ENCODE data around the gene TBC1D2. TPM values are rescaled to one million over a fixed set of nuclear protein-coding genes. Genes with fewer than 3 reads are reported as not detected.

Gene TBC1D2
- total and polyA plus RNA-seq, 2 of the 13 experiments (the other 11 are each of a cell fraction or from before 2014, with no cell fraction given), result 2.0 to 2.8 TPM

DNA sequence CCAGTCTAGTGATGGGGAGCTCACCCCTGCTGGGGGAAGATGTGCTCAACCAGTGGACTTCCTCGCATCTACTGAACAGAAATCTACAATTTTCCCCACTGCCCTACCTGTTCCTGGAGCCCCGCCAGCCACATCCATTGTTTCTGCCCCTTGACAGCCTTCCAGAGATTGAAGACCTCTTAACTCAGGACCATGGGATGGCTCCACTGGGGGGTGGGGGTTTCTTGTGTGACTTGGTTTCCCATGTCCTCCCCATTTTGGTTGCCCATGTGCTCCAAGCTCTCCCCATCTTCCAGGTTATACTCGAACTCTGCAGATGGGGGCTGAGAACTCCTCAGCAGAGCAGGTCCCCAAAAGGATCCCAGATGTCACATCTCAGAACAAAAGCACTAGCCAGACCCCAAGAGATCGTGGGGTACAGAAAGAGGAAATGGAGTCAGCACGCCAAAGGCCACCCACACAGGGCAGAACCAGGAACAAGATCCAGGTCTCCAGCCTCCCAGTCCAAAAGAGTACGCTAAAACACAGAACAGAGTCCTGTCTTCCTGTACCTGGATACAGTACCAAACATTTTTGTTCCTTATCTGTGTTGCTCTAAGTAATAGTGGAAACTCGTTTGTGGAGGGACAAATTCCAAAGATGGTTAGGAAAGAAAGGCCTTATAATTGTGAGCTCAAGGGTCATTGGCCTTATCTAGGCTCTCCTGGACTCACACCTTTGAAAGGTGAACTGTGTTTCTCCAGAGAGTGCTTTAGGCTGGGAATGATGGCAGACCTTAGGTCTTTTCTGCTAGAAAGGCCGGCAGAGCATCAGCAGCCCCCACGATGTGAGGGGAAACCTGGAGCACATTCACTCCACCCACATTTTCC is 78.8 kb downstream of the TBC1D2 start (continued):
- TF ChIP-seq, protein P1, sequence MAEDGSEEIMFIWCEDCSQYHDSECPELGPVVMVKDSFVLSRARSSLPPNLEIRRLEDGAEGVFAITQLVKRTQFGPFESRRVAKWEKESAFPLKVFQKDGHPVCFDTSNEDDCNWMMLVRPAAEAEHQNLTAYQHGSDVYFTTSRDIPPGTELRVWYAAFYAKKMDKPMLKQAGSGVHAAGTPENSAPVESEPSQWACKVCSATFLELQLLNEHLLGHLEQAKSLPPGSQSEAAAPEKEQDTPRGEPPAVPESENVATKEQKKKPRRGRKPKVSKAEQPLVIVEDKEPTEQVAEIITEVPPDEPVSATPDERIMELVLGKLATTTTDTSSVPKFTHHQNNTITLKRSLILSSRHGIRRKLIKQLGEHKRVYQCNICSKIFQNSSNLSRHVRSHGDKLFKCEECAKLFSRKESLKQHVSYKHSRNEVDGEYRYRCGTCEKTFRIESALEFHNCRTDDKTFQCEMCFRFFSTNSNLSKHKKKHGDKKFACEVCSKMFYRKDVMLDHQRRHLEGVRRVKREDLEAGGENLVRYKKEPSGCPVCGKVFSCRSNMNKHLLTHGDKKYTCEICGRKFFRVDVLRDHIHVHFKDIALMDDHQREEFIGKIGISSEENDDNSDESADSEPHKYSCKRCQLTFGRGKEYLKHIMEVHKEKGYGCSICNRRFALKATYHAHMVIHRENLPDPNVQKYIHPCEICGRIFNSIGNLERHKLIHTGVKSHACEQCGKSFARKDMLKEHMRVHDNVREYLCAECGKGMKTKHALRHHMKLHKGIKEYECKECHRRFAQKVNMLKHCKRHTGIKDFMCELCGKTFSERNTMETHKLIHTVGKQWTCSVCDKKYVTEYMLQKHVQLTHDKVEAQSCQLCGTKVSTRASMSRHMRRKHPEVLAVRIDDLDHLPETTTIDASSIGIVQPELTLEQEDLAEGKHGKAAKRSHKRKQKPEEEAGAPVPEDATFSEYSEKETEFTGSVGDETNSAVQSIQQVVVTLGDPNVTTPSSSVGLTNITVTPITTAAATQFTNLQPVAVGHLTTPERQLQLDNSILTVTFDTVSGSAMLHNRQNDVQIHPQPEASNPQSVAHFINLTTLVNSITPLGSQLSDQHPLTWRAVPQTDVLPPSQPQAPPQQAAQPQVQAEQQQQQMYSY (CRISPR knock-in tag; IDR thresholded peaks at IDR 0.05), result no peak
- no peak; the same call in 1 of the 2 replicates for TF ChIP-seq SP5 (CRISPR knock-in tag; IDR thresholded peaks at IDR 0.05; ENCODE audit: borderline replicate concordance, low read depth)
- no peak for TF ChIP-seq IRF2 (CRISPR knock-in tag; IDR thresholded peaks at IDR 0.05)
- TF ChIP-seq SETDB1 (CRISPR knock-in tag; IDR thresholded peaks at IDR 0.05; ENCODE audit: borderline replicate concordance), result no peak
- TF ChIP-seq CEBPG (CRISPR knock-in tag; IDR thresholded peaks at IDR 0.05), result 0 out of 2 replicates have a peak, but pooled peaks have one; percentile 15
- TF ChIP-seq ZBTB8A (CRISPR knock-in tag; IDR thresholded peaks at IDR 0.05; ENCODE audit: borderline replicate concordance, low read depth), result no peak
- no peak for TF ChIP-seq LCORL (IDR thresholded peaks at IDR 0.05)
- TF ChIP-seq LCORL (CRISPR knock-in tag; IDR thresholded peaks at IDR 0.05), result no peak
- no peak for TF ChIP-seq RNF2 (conservative IDR thresholded peaks at IDR 0.05; ENCODE audit: low read depth)
- TF ChIP-seq TAF15 (IDR thresholded peaks at IDR 0.05; ENCODE audit: low read depth, low read length, poor library complexity, severe bottlenecking), result no peak
- TF ChIP-seq, protein P2, sequence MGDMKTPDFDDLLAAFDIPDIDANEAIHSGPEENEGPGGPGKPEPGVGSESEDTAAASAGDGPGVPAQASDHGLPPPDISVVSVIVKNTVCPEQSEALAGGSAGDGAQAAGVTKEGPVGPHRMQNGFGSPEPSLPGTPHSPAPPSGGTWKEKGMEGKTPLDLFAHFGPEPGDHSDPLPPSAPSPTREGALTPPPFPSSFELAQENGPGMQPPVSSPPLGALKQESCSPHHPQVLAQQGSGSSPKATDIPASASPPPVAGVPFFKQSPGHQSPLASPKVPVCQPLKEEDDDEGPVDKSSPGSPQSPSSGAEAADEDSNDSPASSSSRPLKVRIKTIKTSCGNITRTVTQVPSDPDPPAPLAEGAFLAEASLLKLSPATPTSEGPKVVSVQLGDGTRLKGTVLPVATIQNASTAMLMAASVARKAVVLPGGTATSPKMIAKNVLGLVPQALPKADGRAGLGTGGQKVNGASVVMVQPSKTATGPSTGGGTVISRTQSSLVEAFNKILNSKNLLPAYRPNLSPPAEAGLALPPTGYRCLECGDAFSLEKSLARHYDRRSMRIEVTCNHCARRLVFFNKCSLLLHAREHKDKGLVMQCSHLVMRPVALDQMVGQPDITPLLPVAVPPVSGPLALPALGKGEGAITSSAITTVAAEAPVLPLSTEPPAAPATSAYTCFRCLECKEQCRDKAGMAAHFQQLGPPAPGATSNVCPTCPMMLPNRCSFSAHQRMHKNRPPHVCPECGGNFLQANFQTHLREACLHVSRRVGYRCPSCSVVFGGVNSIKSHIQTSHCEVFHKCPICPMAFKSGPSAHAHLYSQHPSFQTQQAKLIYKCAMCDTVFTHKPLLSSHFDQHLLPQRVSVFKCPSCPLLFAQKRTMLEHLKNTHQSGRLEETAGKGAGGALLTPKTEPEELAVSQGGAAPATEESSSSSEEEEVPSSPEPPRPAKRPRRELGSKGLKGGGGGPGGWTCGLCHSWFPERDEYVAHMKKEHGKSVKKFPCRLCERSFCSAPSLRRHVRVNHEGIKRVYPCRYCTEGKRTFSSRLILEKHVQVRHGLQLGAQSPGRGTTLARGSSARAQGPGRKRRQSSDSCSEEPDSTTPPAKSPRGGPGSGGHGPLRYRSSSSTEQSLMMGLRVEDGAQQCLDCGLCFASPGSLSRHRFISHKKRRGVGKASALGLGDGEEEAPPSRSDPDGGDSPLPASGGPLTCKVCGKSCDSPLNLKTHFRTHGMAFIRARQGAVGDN (CRISPR knock-in tag; IDR thresholded peaks at IDR 0.05), result no peak
- TF ChIP-seq, protein P3, sequence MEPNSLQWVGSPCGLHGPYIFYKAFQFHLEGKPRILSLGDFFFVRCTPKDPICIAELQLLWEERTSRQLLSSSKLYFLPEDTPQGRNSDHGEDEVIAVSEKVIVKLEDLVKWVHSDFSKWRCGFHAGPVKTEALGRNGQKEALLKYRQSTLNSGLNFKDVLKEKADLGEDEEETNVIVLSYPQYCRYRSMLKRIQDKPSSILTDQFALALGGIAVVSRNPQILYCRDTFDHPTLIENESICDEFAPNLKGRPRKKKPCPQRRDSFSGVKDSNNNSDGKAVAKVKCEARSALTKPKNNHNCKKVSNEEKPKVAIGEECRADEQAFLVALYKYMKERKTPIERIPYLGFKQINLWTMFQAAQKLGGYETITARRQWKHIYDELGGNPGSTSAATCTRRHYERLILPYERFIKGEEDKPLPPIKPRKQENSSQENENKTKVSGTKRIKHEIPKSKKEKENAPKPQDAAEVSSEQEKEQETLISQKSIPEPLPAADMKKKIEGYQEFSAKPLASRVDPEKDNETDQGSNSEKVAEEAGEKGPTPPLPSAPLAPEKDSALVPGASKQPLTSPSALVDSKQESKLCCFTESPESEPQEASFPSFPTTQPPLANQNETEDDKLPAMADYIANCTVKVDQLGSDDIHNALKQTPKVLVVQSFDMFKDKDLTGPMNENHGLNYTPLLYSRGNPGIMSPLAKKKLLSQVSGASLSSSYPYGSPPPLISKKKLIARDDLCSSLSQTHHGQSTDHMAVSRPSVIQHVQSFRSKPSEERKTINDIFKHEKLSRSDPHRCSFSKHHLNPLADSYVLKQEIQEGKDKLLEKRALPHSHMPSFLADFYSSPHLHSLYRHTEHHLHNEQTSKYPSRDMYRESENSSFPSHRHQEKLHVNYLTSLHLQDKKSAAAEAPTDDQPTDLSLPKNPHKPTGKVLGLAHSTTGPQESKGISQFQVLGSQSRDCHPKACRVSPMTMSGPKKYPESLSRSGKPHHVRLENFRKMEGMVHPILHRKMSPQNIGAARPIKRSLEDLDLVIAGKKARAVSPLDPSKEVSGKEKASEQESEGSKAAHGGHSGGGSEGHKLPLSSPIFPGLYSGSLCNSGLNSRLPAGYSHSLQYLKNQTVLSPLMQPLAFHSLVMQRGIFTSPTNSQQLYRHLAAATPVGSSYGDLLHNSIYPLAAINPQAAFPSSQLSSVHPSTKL (CRISPR knock-in tag; IDR thresholded peaks at IDR 0.05), result 0 out of 2 replicates have a peak, but pooled peaks have one; percentile 25
- no peak for TF ChIP-seq ZFP36 (IDR thresholded peaks at IDR 0.05; ENCODE audit: borderline replicate concordance, low read depth, low read length, partially characterized antibody)
- TF ChIP-seq, protein P4, sequence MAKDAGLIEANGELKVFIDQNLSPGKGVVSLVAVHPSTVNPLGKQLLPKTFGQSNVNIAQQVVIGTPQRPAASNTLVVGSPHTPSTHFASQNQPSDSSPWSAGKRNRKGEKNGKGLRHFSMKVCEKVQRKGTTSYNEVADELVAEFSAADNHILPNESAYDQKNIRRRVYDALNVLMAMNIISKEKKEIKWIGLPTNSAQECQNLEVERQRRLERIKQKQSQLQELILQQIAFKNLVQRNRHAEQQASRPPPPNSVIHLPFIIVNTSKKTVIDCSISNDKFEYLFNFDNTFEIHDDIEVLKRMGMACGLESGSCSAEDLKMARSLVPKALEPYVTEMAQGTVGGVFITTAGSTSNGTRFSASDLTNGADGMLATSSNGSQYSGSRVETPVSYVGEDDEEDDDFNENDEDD (CRISPR knock-in tag; IDR thresholded peaks at IDR 0.05; ENCODE audit: borderline replicate concordance), result no peak
- TF ChIP-seq FOXJ3 (CRISPR knock-in tag; IDR thresholded peaks at IDR 0.05; ENCODE audit: borderline replicate concordance), result 0 out of 2 replicates have a peak, but pooled peaks have one; percentile 18
- no peak for TF ChIP-seq ZSCAN29 (CRISPR knock-in tag; conservative IDR thresholded peaks at IDR 0.05)

Measured in HepG2 (cell line).